Measurements from ENCODE around the gene VAX1. TPM values are rescaled to one million over a fixed set of nuclear protein-coding genes. Genes with fewer than 3 reads are reported as not detected.

The VAX1 gene
- total and polyA plus RNA-seq, 9 donors, result not detected

DNA sequence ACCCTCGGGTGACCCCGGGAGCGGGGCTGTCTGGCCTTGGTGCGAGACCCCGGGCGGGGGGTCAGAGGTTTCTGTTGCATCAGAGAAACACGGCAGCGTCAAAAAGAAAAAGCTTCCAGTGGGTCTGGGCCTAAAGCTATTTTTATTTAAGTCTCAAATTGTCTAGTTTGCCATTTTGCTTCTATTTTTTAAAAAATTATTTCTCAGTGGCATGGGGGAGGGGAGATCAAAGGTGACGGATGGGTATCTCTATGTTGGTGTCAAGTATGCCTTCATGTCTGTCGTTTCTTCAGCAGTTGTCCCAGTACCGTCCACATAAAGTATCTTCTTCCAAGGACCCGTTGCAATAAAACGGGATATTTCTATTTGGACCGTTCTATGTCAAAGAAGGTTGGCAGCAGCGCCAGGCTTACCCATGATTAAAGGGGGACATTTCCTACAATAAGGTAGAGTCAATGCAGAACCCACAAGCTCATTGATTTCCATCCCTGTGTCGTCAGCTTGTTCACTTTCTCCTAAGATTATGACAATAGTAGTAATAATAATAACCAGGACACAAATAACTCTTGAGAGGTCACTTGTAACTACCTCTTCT is 26.0 kb upstream of the VAX1 start:
- Histone ChIP-seq H3K4me1 (ENCODE audit: control insufficient read depth, insufficient read depth, low read length) (peaks cover 33% of the 10 kb centered on the region), H3K27ac (ENCODE audit: low read length) (no peak overlapping the region), H3K27me3 (ENCODE audit: control insufficient read depth, insufficient read depth, low read length) (peaks cover 91% of the 10 kb centered on the region), H3K4me3 (ENCODE audit: low read length) (no peak overlapping the region), H3K36me3 (ENCODE audit: control insufficient read depth, insufficient read depth, low read length) (no peaks in the 10 kb centered on the region), H3K9me3 (replicated peaks; ENCODE audit: control insufficient read depth, low read depth, low read length) (no peaks in the 10 kb centered on the region)
- DNase-seq, result no peak
- 10% methylated on average over 4 of the region's 16 CpGs for WGBS (ENCODE audit: insufficient coverage)

- H3K27me3 ChIP-seq (ENCODE audit: control insufficient read depth, insufficient read depth, low read length), result peaks cover 86% of the 10 kb centered on the region
- 1% methylated on average over 71 of the region's 82 CpGs for WGBS (ENCODE audit: insufficient coverage)
- H3K4me3 ChIP-seq (ENCODE audit: low read length), result no peak overlapping the region
- peaks cover 32% of the 10 kb centered on the region for H3K4me1 ChIP-seq (ENCODE audit: control insufficient read depth, insufficient read depth, low read length)
- DNase-seq, result no peak
- no peaks in the 10 kb centered on the region for H3K36me3 ChIP-seq (ENCODE audit: control insufficient read depth, insufficient read depth, low read length)
- no peak overlapping the region for H3K27ac ChIP-seq (ENCODE audit: low read length)
- H3K9me3 ChIP-seq (replicated peaks; ENCODE audit: control insufficient read depth, low read depth, low read length), result no peaks in the 10 kb centered on the region
Measured at GRCh38 chr10:117163061-117163953, 25.2 kb upstream of the VAX1 start.

GRCh38 chr10:117162093-117163060 is 24.3 kb upstream of the VAX1 start:
- H3K4me3 ChIP-seq (ENCODE audit: low read length), result no peak overlapping the region
- no peaks in the 10 kb centered on the region for H3K9me3 ChIP-seq (replicated peaks; ENCODE audit: control insufficient read depth, low read depth, low read length)
- 2% methylated on average over 32 of the region's 39 CpGs for WGBS (ENCODE audit: insufficient coverage)
- peaks cover 26% of the 10 kb centered on the region for H3K4me1 ChIP-seq (ENCODE audit: control insufficient read depth, insufficient read depth, low read length)
- no peaks in the 10 kb centered on the region for H3K36me3 ChIP-seq (ENCODE audit: control insufficient read depth, insufficient read depth, low read length)
- H3K27me3 ChIP-seq (ENCODE audit: control insufficient read depth, insufficient read depth, low read length), result peaks cover 83% of the 10 kb centered on the region
- no peak overlapping the region for H3K27ac ChIP-seq (ENCODE audit: low read length)
- DNase-seq, result no peak

- H3K27me3 ChIP-seq (ENCODE audit: control insufficient read depth, insufficient read depth, low read length), result peaks cover 82% of the 10 kb centered on the region
- no peak overlapping the region for H3K27ac ChIP-seq (ENCODE audit: low read length)
- WGBS (ENCODE audit: insufficient coverage), result 0% methylated on average over 2 of the region's 6 CpGs
- H3K36me3 ChIP-seq (ENCODE audit: control insufficient read depth, insufficient read depth, low read length), result no peaks in the 10 kb centered on the region
- no peaks in the 10 kb centered on the region for H3K9me3 ChIP-seq (replicated peaks; ENCODE audit: control insufficient read depth, low read depth, low read length)
- no peak overlapping the region for H3K4me3 ChIP-seq (ENCODE audit: low read length)
- H3K4me1 ChIP-seq (ENCODE audit: control insufficient read depth, insufficient read depth, low read length), result peaks cover 26% of the 10 kb centered on the region
- no peak for DNase-seq
Measured at GRCh38 chr10:117161386-117162033, 23.4 kb upstream of the VAX1 start.

GRCh38 chr10:117160567-117160966 is 22.5 kb upstream of the VAX1 start:
- H3K4me3 ChIP-seq (ENCODE audit: low read length), result no peak overlapping the region
- DNase-seq, result no peak
- WGBS (ENCODE audit: insufficient coverage), result no CpG with 5 or more reads among the region's 5 CpGs
- no peaks in the 10 kb centered on the region for H3K9me3 ChIP-seq (replicated peaks; ENCODE audit: control insufficient read depth, low read depth, low read length)
- peaks cover 18% of the 10 kb centered on the region for H3K4me1 ChIP-seq (ENCODE audit: control insufficient read depth, insufficient read depth, low read length)
- H3K27me3 ChIP-seq (ENCODE audit: control insufficient read depth, insufficient read depth, low read length), result peaks cover 80% of the 10 kb centered on the region
- no peaks in the 10 kb centered on the region for H3K36me3 ChIP-seq (ENCODE audit: control insufficient read depth, insufficient read depth, low read length)
- H3K27ac ChIP-seq (ENCODE audit: low read length), result no peak overlapping the region

- no peak for DNase-seq
- Histone ChIP-seq H3K27ac (ENCODE audit: low read length) (no peak overlapping the region), H3K4me1 (ENCODE audit: control insufficient read depth, insufficient read depth, low read length) (peaks cover 11% of the 10 kb centered on the region), H3K27me3 (ENCODE audit: control insufficient read depth, insufficient read depth, low read length) (peaks cover 82% of the 10 kb centered on the region), H3K36me3 (ENCODE audit: control insufficient read depth, insufficient read depth, low read length) (no peaks in the 10 kb centered on the region), H3K9me3 (replicated peaks; ENCODE audit: control insufficient read depth, low read depth, low read length) (no peaks in the 10 kb centered on the region), H3K4me3 (ENCODE audit: low read length) (no peak overlapping the region)
- WGBS (ENCODE audit: insufficient coverage), result 13% methylated on average over 4 of the region's 6 CpGs
Measured at GRCh38 chr10:117159390-117159789, 21.3 kb upstream of the VAX1 start.

DNA sequence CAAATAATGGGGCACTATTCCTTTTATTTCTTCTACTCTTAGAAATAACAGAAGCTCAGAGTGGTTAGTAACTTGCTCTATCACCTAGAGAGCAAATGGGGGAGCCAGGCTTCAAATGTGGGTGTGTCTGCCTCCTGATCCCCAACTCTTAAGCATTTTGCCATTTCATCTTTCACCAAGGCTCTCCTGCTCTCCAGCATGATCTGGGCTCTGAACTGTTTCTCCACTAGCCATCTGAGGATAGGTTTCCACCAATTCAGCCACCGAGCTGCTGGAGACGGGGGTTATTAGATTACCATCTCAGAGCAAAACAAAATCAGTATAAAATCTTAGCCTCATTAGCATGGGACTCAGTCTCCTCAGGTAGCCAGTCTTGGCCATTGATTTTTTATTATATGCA is 20.2 kb upstream of the VAX1 start:
- DNase-seq, result no peak
- Histone ChIP-seq H3K27me3 (ENCODE audit: control insufficient read depth, insufficient read depth, low read length) (peaks cover 76% of the 10 kb centered on the region), H3K4me1 (ENCODE audit: control insufficient read depth, insufficient read depth, low read length) (peaks cover 6% of the 10 kb centered on the region), H3K4me3 (ENCODE audit: low read length) (no peak overlapping the region), H3K27ac (ENCODE audit: low read length) (no peak overlapping the region), H3K9me3 (replicated peaks; ENCODE audit: control insufficient read depth, low read depth, low read length) (no peaks in the 10 kb centered on the region), H3K36me3 (ENCODE audit: control insufficient read depth, insufficient read depth, low read length) (no peaks in the 10 kb centered on the region)
- no CpG with 5 or more reads among the region's 2 CpGs for WGBS (ENCODE audit: insufficient coverage)

GRCh38 chr10:117152668-117153067 is 14.6 kb upstream of the VAX1 start:
- Histone ChIP-seq H3K4me3 (ENCODE audit: low read length) (no peak overlapping the region), H3K9me3 (replicated peaks; ENCODE audit: control insufficient read depth, low read depth, low read length) (no peaks in the 10 kb centered on the region), H3K27ac (ENCODE audit: low read length) (no peak overlapping the region), H3K27me3 (ENCODE audit: control insufficient read depth, insufficient read depth, low read length) (peaks cover 57% of the 10 kb centered on the region), H3K36me3 (ENCODE audit: control insufficient read depth, insufficient read depth, low read length) (no peaks in the 10 kb centered on the region), H3K4me1 (ENCODE audit: control insufficient read depth, insufficient read depth, low read length) (peaks cover 3% of the 10 kb centered on the region)
- 36% methylated on average over 3 of the region's 3 CpGs for WGBS (ENCODE audit: insufficient coverage)
- DNase-seq, result no peak

DNA sequence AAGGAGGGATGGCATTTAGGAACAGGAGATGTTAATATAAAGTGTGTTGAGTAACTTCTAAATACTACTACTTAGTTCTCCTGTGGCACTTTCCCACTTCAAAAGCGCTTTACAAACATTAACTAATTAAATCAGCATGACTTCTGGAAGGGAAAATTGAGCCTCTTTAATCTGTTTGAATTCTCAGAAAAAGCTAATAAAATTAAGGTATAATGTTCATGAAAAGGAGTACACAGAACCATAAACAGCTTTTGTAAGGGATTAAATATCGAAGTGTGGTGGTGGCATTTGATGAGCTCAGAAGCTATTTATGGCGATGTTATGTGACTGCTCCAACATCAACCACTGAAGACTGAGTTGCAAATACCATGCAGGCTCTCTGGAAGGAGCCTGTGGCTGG is 10.2 kb upstream of the VAX1 start:
- H3K4me1 ChIP-seq (ENCODE audit: control insufficient read depth, insufficient read depth, low read length), result peaks cover 3% of the 10 kb centered on the region
- no peaks in the 10 kb centered on the region for H3K36me3 ChIP-seq (ENCODE audit: control insufficient read depth, insufficient read depth, low read length)
- no peak for DNase-seq
- no peak overlapping the region for H3K4me3 ChIP-seq (ENCODE audit: low read length)
- WGBS (ENCODE audit: insufficient coverage), result 70% methylated on average over 2 of the region's 3 CpGs
- no peak overlapping the region for H3K27ac ChIP-seq (ENCODE audit: low read length)
- peaks cover 7% of the 10 kb centered on the region for H3K9me3 ChIP-seq (replicated peaks; ENCODE audit: control insufficient read depth, low read depth, low read length)
- peaks cover 44% of the 10 kb centered on the region for H3K27me3 ChIP-seq (ENCODE audit: control insufficient read depth, insufficient read depth, low read length)
